Activated naive CD4-positive, alpha-beta T cell treated with anti-CD3 and anti-CD28 coated beads for 36 hours (primary cell): ENCODE measurements around the gene SLC51A. TPM values are rescaled to one million over a fixed set of nuclear protein-coding genes. Genes with fewer than 3 reads are reported as not detected.

Experiments used
- CTCF ChIA-PET: fragments of 350-600 bp; sonication (Branson Sonifier 250); formaldehyde crosslinking; loops from one replicate; lab custom pipeline; 2021; ENCODE audit warnings: antibody characterized with exemption; lab: Charles Lee
- DNase-seq: peaks from one replicate; pipeline ENCODE4 v3.0.0-alpha.2; 2020
- H3K27ac Mint-ChIP-seq: one replicate; pipeline ENCODE4 v1.8.0; 2021; ENCODE audit warnings: mild to moderate bottlenecking, mixed read lengths
- H3K27me3 Mint-ChIP-seq: one replicate; pipeline ENCODE4 v1.8.0; 2021; ENCODE audit warnings: low read depth, mixed read lengths
- H3K36me3 Mint-ChIP-seq: one replicate; pipeline ENCODE4 v1.8.0; 2021; ENCODE audit warnings: low read depth, mixed read lengths
- H3K4me1 Mint-ChIP-seq: one replicate; pipeline ENCODE4 v1.8.0; 2021; ENCODE audit warnings: low read depth, mixed read lengths
- H3K4me3 Mint-ChIP-seq: one replicate; pipeline ENCODE4 v1.8.0; 2021; ENCODE audit warnings: mild to moderate bottlenecking, moderate library complexity, mixed read lengths
- H3K9me3 Mint-ChIP-seq: one replicate; pipeline ENCODE4 v1.8.0; 2021; ENCODE audit warnings: mixed read lengths
- intact Hi-C: fragments of 100-400 bp; cut with micrococcal nuclease; formaldehyde crosslinking; loops from one replicate; pipeline ENCODE4 v1.15.1; 2023
- total RNA-seq, 2 experiments: library from RNA; stranded (reverse); gene quantifications; one replicate each; pipeline ENCODE4 v1.2.3, GENCODE V29; 2021

SLC51A gene
- total RNA-seq, 2 experiments from 2014 or later: not detected

- CTCF ChIA-PET: no interaction called here
- no peaks in the 10 kb centered on the region for H3K9me3 Mint-ChIP-seq
- peaks cover 2% of the 10 kb centered on the region for H3K4me1 Mint-ChIP-seq
- H3K36me3 Mint-ChIP-seq: peaks cover 5% of the 10 kb centered on the region
- no peak overlapping the region for H3K4me3 Mint-ChIP-seq
- no peak overlapping the region for H3K27ac Mint-ChIP-seq
- intact Hi-C loops: no loop called here
- H3K27me3 Mint-ChIP-seq: no peaks in the 10 kb centered on the region
- DNase-seq: no peak
These were observed 44.5 kb downstream of the SLC51A start for GRCh38 chr3:196260784-196261183.

- H3K27ac Mint-ChIP-seq: no peak overlapping the region
- CTCF ChIA-PET: no interaction called here
- no peak overlapping the region for H3K4me3 Mint-ChIP-seq
- peaks cover 9% of the 10 kb centered on the region for H3K36me3 Mint-ChIP-seq
- peaks cover 4% of the 10 kb centered on the region for H3K4me1 Mint-ChIP-seq
- no peaks in the 10 kb centered on the region for H3K27me3 Mint-ChIP-seq
- intact Hi-C loops: no loop called here
- no peaks in the 10 kb centered on the region for H3K9me3 Mint-ChIP-seq
- no peak for DNase-seq
These were observed 47.5 kb downstream of the SLC51A start for GRCh38 chr3:196263819-196264218.

GRCh38 chr3:196268284-196269163 lies 52.2 kb downstream of the SLC51A start:
- Mint-ChIP-seq H3K4me1 (peaks cover 35% of the 10 kb centered on the region), H3K36me3 (peaks cover 21% of the 10 kb centered on the region), H3K4me3 (no peak overlapping the region), H3K9me3 (peaks cover 1% of the 10 kb centered on the region), H3K27me3 (no peaks in the 10 kb centered on the region), H3K27ac (no peak overlapping the region)
- CTCF ChIA-PET: interaction anchor here (0.6 to 2.0 kb wide), 3 partner anchors 137 to 343 kb away, joined by 3 to 5 read pairs (median 4); no protein-coding TSS in a partner anchor
- intact Hi-C loops: no loop called here
- DNase-seq: no peak

- Mint-ChIP-seq H3K4me3 (no peak overlapping the region), H3K27ac (no peak overlapping the region), H3K36me3 (peaks cover 22% of the 10 kb centered on the region), H3K27me3 (no peaks in the 10 kb centered on the region), H3K9me3 (peaks cover 1% of the 10 kb centered on the region), H3K4me1 (peaks cover 52% of the 10 kb centered on the region)
- intact Hi-C loops: no loop called here
- CTCF ChIA-PET: no interaction called here
- DNase-seq: no peak
These were observed 54.2 kb downstream of the SLC51A start for GRCh38 chr3:196270499-196270898.

GRCh38 chr3:196272826-196273225 lies 56.5 kb downstream of the SLC51A start:
- no peak overlapping the region for H3K4me3 Mint-ChIP-seq
- DNase-seq: no peak
- peaks cover 24% of the 10 kb centered on the region for H3K36me3 Mint-ChIP-seq
- H3K27ac Mint-ChIP-seq: peak overlapping the region; percentile 94
- H3K4me1 Mint-ChIP-seq: peaks cover 62% of the 10 kb centered on the region
- H3K27me3 Mint-ChIP-seq: no peaks in the 10 kb centered on the region
- intact Hi-C loops: no loop called here
- CTCF ChIA-PET: interaction anchor here (0.5 to 1.5 kb wide), 11 partner anchors 10 to 249 kb away, joined by 3 to 7 read pairs (median 3); partner anchors contain the start of gene DYNLT2B
- H3K9me3 Mint-ChIP-seq: peaks cover 1% of the 10 kb centered on the region

GRCh38 chr3:196273655-196274054 lies 57.3 kb downstream of the SLC51A start:
- Mint-ChIP-seq H3K36me3 (peaks cover 25% of the 10 kb centered on the region), H3K27me3 (no peaks in the 10 kb centered on the region), H3K4me1 (peaks cover 68% of the 10 kb centered on the region), H3K4me3 (no peak overlapping the region), H3K27ac (peak overlapping the region; percentile 94), H3K9me3 (peaks cover 1% of the 10 kb centered on the region)
- DNase-seq: no peak
- CTCF ChIA-PET: interaction anchor here (0.5 to 1.5 kb wide), 5 partner anchors 10 to 249 kb away, joined by 3 to 7 read pairs (median 3); no protein-coding TSS in a partner anchor
- intact Hi-C loops: loop anchor here (1.0 to 2.0 kb wide), 7 partner anchors 14 to 229 kb away; partner anchors contain the start of genes DYNLT2B, PCYT1A, TFRC and UBXN7

GRCh38 chr3:196274585-196274984 lies 58.3 kb downstream of the SLC51A start:
- CTCF ChIA-PET: interaction anchor here (0.6 to 2.1 kb wide), 3 partner anchors 11 to 1752 kb away, joined by 3 to 7 read pairs (median 5); no protein-coding TSS in a partner anchor

GRCh38 chr3:196275126-196275525 lies 58.8 kb downstream of the SLC51A start:
- H3K27me3 Mint-ChIP-seq: no peaks in the 10 kb centered on the region
- H3K27ac Mint-ChIP-seq: peak overlapping the region; percentile 94
- intact Hi-C loops: loop anchor here (2.0 kb wide), 1 partner anchor 158 kb away; the partner anchor contains the start of gene UBXN7
- DNase-seq: no peak
- peaks cover 18% of the 10 kb centered on the region for H3K36me3 Mint-ChIP-seq
- CTCF ChIA-PET: interaction anchor here (0.6 to 2.1 kb wide), 2 partner anchors 10 to 42 kb away, joined by 3 to 7 read pairs; no protein-coding TSS in a partner anchor
- H3K4me3 Mint-ChIP-seq: peak overlapping the region; percentile 45
- peaks cover 1% of the 10 kb centered on the region for H3K9me3 Mint-ChIP-seq
- peaks cover 73% of the 10 kb centered on the region for H3K4me1 Mint-ChIP-seq

More at GRCh38 chr3:196274585-196274984, 58.3 kb downstream of the SLC51A start:
- intact Hi-C loops: loop anchor here (1.0 to 2.0 kb wide), 7 partner anchors 13 to 228 kb away; partner anchors contain the start of genes DYNLT2B, PCYT1A, TFRC and UBXN7
- Mint-ChIP-seq H3K9me3 (peaks cover 1% of the 10 kb centered on the region), H3K27ac (peak overlapping the region; percentile 94), H3K4me1 (peaks cover 73% of the 10 kb centered on the region), H3K36me3 (peaks cover 19% of the 10 kb centered on the region), H3K27me3 (no peaks in the 10 kb centered on the region), H3K4me3 (peak overlapping the region; percentile 52)
- peak; percentile 86 for DNase-seq

GRCh38 chr3:196280689-196281440 lies 64.5 kb downstream of the SLC51A start:
- DNase-seq: peak; percentile 61
- Mint-ChIP-seq H3K36me3 (peaks cover 7% of the 10 kb centered on the region), H3K27me3 (no peaks in the 10 kb centered on the region), H3K4me1 (peaks cover 63% of the 10 kb centered on the region), H3K27ac (peak overlapping the region; percentile 0), H3K9me3 (no peaks in the 10 kb centered on the region), H3K4me3 (no peak overlapping the region)
- CTCF ChIA-PET: interaction anchor here (0.6 to 1.6 kb wide), 4 partner anchors 39 to 424 kb away, joined by 3 to 4 read pairs (median 3); no protein-coding TSS in a partner anchor
- intact Hi-C loops: no loop called here

- Mint-ChIP-seq H3K4me3 (no peak overlapping the region), H3K36me3 (peaks cover 7% of the 10 kb centered on the region), H3K9me3 (no peaks in the 10 kb centered on the region), H3K27ac (no peak overlapping the region), H3K4me1 (peaks cover 71% of the 10 kb centered on the region), H3K27me3 (no peaks in the 10 kb centered on the region)
- no peak for DNase-seq
- intact Hi-C loops: no loop called here
- CTCF ChIA-PET: interaction anchor here (0.6 to 1.6 kb wide), 3 partner anchors 28 to 237 kb away, joined by 3 to 5 read pairs (median 3); no protein-coding TSS in a partner anchor
These were observed 65.6 kb downstream of the SLC51A start for GRCh38 chr3:196281962-196282361.
